ENCODE data around the gene ADK.
"Not testable (repeated sequence)": the region's sequence is repeated elsewhere in the genome, so short reads cannot be mapped to it uniquely, and the experiment has no call there.

Gene ADK

GRCh38 chr10:74500026-74500704 is 349.1 kb downstream of the ADK start:
- DNase-seq: no peak

- DNase-seq: no peak
These were observed 349.8 kb downstream of the ADK start for GRCh38 chr10:74500816-74501215.

DNA sequence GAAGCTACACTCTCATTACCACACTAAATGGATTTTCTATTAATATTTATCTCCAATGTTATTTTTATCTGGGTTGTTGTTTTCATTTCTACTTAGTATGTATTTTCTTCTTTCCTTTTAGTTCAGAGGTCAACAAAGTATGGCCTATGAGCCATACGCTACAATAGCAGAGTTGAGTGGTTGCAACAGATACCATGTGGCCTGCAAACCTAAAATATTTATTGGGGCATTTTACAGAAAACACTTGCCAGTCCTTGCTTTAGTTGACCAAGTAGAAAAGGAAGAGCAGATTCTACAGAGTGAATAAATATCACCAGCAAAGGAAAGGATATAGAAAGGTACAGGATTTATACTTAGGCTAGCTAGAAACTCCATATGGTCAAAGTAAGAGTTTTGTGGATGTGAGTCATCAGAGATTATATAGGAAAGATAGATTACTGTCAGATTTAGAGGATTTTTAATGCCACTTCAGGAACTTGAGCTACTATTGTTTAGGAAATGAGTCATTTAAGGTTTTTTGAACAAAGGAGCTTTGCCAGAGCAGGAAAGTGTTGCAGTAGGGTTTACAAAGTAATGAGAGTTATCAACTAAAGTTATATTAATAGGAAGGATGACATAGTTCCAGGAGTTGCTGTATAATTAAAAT is 352.1 kb downstream of the ADK start:
- DNase-seq: no peak

GRCh38 chr10:74507951-74508350 is 356.9 kb downstream of the ADK start:
- no peak for DNase-seq

DNA sequence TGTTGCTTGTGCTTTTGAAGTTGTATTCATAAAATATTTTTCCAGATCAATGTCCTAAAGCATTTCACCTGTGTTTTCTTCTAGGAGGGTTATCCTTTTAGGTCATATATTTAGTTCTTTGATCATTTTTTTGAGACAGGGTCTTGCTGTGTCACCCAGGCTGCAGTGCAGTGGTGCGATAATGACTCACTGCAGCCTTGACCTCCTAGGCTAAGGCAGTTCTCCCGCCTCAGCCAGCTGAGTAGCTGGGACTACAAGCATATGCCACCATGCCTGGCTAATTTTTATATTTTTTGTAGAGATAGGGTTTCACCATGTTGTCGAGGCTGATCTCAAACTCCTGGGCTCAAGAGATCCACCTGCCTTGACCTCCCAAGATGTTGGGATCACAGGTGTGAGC is 359.6 kb downstream of the ADK start:
- DNase-seq: no peak

GRCh38 chr10:74511051-74511450 is 360.0 kb downstream of the ADK start:
- DNase-seq: no peak

DNA sequence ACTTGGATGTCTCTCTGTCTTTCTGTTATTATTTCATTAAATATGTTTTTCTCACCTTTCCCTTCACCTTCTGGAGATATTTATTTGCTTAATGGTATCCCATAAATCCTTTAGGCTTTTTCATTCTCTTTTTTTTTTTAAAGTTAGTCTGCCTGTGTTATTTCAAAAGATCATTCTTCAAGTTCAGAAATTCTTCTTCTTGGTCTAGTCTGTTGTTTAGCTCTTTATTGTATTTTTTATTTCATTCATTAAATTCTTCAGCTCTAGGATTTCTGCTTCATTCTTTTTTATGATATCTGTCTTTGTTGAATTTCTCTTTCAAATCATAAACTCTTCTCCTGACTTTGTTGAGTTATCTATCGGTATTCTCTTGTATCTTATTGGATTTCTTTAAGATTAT is 363.3 kb downstream of the ADK start:
- DNase-seq: no peak

- no peak for DNase-seq
These were observed 367.0 kb downstream of the ADK start for GRCh38 chr10:74518061-74518460.

- no peak for DNase-seq
These were observed 370.5 kb downstream of the ADK start for GRCh38 chr10:74521526-74521925.

GRCh38 chr10:74523199-74523598 is 372.2 kb downstream of the ADK start:
- DNase-seq: no peak

DNA sequence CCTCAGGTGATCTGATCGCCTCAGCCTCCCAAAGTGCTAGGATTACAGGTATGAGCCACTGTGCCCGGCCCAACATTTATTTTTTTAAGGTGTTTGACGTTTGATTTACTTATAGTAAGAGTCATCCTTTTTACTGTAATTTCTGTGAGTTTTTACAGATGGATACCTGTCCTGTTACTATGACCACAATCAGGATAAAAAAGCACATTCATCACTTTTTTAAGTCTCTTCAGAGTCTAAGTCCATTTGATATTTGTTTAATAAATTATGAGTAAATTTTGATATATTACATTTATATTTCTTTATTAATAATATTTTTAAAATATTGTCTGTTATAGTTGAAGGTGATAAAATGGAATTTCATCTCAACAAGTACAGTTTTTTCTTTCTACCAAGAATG is 374.9 kb downstream of the ADK start:
- no peak for DNase-seq

DNA sequence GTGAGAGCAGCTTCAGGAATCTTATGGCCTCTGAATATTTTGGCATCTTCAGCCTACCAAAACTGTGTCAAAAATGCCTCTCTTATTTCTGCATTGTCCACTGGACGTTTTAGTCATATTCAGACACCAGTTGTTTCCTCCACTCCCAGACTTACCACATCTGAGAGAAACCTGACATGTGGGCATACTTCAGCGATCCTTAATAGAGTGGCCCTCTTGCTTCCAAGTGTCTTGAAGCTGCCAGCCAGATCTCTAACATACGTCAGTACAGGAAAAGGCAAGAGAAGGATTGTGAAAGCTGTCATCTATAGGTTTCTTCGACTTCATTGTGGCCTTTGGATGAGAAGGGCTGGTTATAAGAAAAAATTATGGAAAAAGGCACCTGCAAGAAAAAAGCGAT is 376.6 kb downstream of the ADK start:
- DNase-seq: not testable (repeated sequence)

DNA sequence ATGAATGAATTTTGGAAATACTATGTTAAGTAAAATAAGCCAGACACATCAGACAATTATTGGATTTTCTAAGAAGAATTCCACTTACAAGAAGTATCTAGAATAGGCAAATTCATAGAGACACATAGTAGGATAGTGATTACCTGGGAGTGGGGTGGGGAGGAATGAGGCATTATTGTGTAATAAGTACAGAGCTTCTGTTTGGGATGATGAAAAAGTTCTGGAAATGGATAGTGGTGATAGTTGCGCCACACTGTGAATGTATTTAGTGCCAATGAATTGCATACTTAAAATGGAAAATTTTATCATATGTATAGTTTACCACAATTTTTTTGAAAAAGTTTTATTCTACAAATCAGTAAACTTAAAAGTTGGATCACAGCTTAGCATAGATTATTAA is 378.2 kb downstream of the ADK start:
- DNase-seq: no peak

- no peak for DNase-seq
These were observed 380.0 kb downstream of the ADK start for GRCh38 chr10:74530981-74531380.

GRCh38 chr10:74539317-74539716 is 388.3 kb downstream of the ADK start:
- no peak for DNase-seq

DNA sequence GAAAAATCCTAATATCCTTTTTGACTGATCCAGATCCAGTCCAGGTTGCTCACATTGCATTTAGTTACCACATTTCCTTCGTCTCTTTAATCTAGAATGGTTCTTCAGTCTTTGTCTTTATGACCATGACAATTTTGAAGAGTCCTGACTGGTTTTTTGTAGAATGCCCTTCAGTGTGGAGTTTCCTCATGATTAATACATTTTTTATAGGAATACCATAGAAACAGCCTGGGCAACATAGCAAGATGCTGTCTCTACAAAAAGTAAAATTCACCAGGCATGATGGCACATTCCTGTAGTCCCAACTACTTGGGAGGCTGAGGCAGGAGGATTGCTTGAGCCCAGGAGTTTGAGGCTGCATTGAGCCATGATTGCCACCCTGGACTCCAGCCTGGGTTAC is 390.4 kb downstream of the ADK start:
- no peak for DNase-seq

DNA sequence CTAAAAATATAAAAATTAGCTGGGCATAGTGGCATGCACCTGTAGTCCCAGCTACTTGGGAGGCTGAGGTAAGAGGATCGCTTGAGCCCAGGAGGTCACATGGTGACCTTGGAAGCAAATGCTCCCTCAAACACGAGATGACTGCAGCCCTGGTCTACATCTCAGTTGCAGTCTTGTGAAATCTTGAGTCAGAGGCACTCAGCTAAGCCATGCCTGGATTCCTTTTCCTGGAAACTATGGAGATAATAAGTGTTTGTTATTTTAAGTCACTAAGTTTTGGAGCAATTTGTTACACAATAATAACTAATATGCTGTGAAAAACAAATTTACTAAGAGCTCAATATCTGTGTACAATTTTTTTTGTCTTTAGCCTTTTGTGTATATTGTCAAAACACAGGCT is 391.1 kb downstream of the ADK start:
- no peak for DNase-seq

- DNase-seq: no peak
These were observed 392.3 kb downstream of the ADK start for GRCh38 chr10:74543276-74543675.

GRCh38 chr10:74544106-74544505 is 393.1 kb downstream of the ADK start:
- DNase-seq: no peak

DNA sequence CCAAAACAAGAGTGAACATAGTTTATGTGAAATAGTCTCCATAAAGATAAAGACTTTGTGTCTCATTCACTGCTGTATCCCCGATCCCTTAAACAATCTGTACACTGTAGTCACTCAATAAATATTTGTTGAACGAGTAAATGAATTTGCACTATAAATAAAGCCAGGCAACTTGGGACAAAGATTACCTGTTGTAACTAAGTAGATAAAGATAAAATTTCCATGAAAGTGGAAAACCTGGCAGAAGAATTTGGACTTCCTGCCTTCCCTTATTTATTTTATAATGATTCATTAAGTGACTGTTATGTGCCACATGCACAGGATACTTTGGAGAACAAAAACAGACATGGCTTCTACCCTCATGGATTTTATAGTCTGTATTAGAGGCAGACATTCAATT is 397.7 kb downstream of the ADK start:
- DNase-seq: no peak

DNA sequence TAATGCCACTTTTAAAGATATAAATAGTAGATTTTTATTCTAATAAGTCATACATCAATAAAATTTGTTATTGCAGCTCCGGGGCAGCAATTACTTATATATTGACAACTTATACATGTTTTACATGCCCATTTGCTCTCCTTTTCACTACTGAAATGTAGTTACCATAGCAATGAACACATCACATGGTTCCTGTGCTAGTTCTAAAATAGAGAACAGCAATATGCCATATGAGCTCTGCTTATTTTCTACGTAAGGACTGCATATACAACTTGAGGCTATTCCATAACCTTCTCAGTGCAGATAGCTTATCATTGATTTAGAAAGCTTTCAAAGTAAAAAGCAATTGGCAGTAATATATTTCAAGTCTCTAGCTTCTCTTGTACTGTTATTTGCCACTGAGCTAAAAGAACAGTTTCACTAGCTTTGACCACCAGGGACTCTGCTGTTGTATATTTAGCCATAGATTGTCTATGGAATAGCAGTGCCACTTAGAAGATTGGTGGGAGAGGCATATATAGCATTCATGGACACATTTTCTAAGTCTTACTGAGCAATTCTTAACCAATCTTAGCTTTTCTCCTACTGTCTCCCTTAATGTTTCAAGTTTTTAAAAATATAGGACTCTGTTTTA is 405.2 kb downstream of the ADK start:
- no peak for DNase-seq

GRCh38 chr10:74557098-74557497 is 406.1 kb downstream of the ADK start:
- DNase-seq: no peak

DNA sequence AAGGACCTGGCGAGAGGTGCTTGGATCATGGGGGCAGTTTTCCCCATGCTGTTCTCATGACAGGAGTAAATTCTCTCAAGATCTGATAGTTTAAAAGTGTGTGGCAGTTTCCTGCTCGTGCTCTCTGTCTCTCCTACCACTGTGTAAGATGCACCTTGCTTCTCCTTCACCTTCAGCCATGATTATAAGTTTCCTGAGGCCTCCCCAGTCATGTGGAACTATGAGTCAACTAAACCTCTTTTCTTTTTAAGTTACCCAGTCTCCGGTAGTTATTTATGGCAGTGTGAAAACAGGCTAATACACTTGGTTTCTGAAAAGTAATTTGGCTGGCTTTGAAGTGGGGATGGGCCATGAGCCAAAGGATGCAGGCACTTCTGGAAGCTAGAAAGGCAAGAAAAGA is 407.4 kb downstream of the ADK start:
- DNase-seq: no peak

- no peak for DNase-seq
These were observed 407.9 kb downstream of the ADK start for GRCh38 chr10:74558897-74559296.

DNA sequence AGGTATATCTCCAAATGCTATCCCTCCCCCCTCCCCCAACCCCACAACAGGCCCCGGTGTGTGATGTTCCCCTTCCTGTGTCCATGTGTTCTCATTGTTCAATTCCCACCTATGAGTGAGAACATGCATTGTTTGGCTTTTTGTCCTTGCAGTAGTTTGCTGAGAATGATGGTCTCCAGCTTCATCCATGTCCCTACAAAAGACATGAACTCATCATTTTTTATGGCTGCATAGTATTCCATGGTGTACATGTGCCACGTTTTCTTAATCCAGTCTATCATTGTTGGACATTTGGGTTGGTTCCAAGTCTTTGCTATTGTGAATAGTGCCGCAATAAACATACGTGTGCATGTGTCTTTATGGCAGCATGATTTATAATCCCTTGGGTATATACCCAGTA is 417.9 kb downstream of the ADK start:
- not testable (repeated sequence) for DNase-seq

Data from CD4-positive, alpha-beta T cell treated with Interleukin-4 for 4 hours (primary cell).